ENCODE measurements around the gene DCAF7. TPM values are rescaled to one million over a fixed set of nuclear protein-coding genes. Genes with fewer than 3 reads are reported as not detected.
A peak's percentile ranks its signal among the peaks of the same experiment; 100 is the strongest.

The DCAF7 gene
- total RNA-seq, 6 experiments from 2014 or later, result 14.9 to 31.0 (median 26.7) TPM

DNA sequence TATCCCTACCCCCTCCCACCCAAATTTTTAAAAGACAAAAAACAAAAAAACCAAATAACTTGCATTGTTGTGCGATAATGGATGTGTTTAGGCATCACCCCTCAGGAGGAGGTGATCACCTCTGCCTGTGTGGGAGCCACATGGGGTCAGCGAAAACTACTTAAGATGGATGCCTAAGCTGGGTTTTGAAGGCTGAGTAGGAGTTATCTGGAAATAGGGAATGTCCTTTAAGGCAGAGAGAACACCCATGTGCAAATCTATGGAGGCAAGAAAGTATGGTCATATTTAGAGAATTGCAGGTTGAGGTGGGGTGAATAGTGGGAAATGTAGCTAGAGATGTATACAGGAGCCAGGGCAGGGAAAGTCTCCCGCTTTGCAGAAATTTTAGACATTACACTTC is 44.9 kb downstream of the DCAF7 start:
- TF ChIP-seq CTCF (IDR thresholded peaks at IDR 0.05) (no peak), POLR2A (IDR thresholded peaks at IDR 0.05) (no peak)
- Histone ChIP-seq H3K27me3 (no peaks in the 10 kb centered on the region), H3K4me1 (peaks cover 0 to 4% (median 1%) of the 10 kb centered on the region in 4 donors), H3K36me3 (peaks cover 0 to 23% (median 6%) of the 10 kb centered on the region in 4 donors), H3K9me3 (no peaks in the 10 kb centered on the region), H3K27ac (no peak overlapping the region), H3K4me3 (no peak overlapping the region)
- intact Hi-C loops (cut with DNase I), result no loop called here
- 91% methylated on average over 3 of the region's 3 CpGs for WGBS (ENCODE audit: insufficient coverage, low coverage, low lambda C conversion rate, missing lambda C conversion rate)
- ATAC-seq (no peak), DNase-seq (no peak)

DNA sequence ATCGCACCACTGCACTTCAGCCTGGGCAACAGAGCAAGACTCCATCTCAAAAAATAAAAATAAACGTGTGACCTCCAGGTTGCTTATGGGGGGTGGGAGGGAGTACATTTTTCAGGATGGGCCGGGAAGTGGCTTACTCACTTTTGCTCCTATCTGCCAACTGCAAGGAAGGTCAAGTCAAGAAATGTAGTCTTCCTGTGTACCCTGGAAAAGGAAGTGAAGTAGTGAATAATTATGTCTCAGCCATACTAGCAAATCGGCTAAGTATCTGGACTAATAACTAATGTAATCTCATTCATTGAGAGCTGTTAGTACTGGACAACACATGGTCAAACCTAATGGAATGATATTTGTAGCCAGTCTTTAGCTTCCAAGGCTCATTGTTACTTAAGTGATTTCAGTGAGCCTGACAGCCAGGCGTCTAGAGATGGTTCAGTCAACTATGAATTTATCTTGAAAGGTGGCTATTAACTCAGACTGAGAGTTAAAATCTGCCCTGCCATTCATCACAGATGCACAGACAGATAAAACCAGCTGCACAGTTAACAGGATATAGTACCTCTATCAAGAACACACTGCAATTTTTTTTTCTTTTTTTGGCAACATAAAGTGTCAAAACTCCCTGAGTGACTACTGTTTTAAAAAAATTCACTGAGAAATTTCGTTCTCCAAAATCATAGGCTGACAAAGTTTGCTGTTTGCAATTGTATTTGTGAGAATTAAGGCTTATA is 46.7 kb downstream of the DCAF7 start:
- H3K36me3 ChIP-seq, result peaks cover 0 to 6% (median 0%) of the 10 kb centered on the region in 4 donors
- DNase-seq, result no peak
- 63% methylated on average over 6 of the region's 6 CpGs for WGBS (ENCODE audit: insufficient coverage, low coverage, low lambda C conversion rate, missing lambda C conversion rate)
- intact Hi-C loops (cut with DNase I), result no loop called here
- no peak for ATAC-seq
- no peak overlapping the region for H3K27ac ChIP-seq
- no peak overlapping the region for H3K4me3 ChIP-seq
- H3K4me1 ChIP-seq, result peaks cover 0 to 8% (median 3%) of the 10 kb centered on the region in 4 donors
- H3K27me3 ChIP-seq, result no peaks in the 10 kb centered on the region
- TF ChIP-seq POLR2A (IDR thresholded peaks at IDR 0.05) (no peak), CTCF (IDR thresholded peaks at IDR 0.05) (no peak)
- no peaks in the 10 kb centered on the region for H3K9me3 ChIP-seq

GRCh38 chr17:63598281-63598680 is 48.0 kb downstream of the DCAF7 start:
- H3K27ac ChIP-seq, result no peak overlapping the region
- H3K9me3 ChIP-seq, result no peaks in the 10 kb centered on the region
- H3K4me1 ChIP-seq, result peaks cover 0 to 14% (median 3%) of the 10 kb centered on the region in 4 donors
- DNase-seq (no peak), ATAC-seq (no peak)
- peaks cover 0 to 5% (median 0%) of the 10 kb centered on the region in 4 donors for H3K36me3 ChIP-seq
- 80% methylated on average over 2 of the region's 2 CpGs for WGBS (ENCODE audit: insufficient coverage, low coverage, low lambda C conversion rate, missing lambda C conversion rate)
- H3K4me3 ChIP-seq, result no peak overlapping the region
- H3K27me3 ChIP-seq, result no peaks in the 10 kb centered on the region
- TF ChIP-seq CTCF (IDR thresholded peaks at IDR 0.05) (no peak), POLR2A (IDR thresholded peaks at IDR 0.05) (no peak)
- intact Hi-C loops (cut with DNase I), result no loop called here

DNA sequence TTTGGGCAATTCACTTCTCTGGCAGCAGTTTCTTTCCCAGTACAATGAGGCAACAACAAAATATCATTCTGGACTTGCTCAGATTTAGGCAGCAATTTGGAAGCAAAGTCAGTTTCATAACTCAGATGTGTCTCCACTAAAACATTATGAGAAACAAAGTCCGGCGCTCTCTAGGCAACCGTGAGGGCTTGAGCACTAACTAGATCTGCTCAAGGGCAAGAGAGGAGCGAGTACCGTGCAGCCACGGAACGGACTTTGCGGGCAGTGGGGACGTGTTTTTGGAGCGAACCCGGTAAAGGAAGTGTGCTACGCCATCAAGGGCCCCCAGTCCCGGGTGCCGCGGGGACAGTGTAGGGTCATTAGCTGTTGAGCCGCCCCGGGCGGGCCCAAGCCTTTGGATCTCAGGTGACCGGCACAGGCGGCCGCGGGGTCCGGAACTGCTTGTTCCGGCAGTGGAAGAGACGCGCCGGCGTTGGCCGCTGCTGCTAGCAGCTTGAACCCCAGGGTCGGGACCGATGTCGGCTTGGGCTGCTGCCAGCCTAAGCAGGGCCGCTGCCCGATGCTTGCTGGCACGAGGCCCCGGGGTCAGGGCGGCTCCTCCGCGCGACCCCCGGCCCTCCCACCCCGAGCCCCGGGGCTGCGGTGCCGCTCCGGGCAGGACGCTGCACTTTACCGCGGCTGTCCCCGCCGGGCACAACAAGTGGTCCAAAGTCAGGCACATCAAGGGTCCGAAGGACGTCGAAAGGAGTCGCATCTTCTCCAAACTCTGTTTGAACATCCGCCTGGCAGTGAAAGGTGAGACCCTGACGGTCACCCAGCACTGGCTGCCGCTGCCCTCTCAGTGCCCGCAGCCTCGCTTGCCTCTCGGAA is 50.5 kb downstream of the DCAF7 start, which contains the start of gene TACO1:
Gene TACO1 (plus strand): TSS at position 327 of the 870 bp plus-strand sequence. CDS start 189 bp downstream, at position 516.
- TF ChIP-seq POLR2A (IDR thresholded peaks at IDR 0.05), result peak; percentile 60
- TF ChIP-seq CTCF (IDR thresholded peaks at IDR 0.05), result no peak
- WGBS (ENCODE audit: insufficient coverage, low coverage, low lambda C conversion rate, missing lambda C conversion rate), result 0% methylated on average over 18 of the region's 61 CpGs
- peaks cover 0 to 14% (median 12%) of the 10 kb centered on the region in 4 donors for H3K36me3 ChIP-seq
- no peaks in the 10 kb centered on the region for H3K9me3 ChIP-seq
- peak within 1 kb of the TSS; percentile 84 to 97 (median 97) for H3K4me3 ChIP-seq
- peaks cover 0 to 14% (median 3%) of the 10 kb centered on the region in 4 donors for H3K4me1 ChIP-seq
- peak; percentile 92 to 96 (median 94) for ATAC-seq
- peak within 1 kb of the TSS; percentile 86 to 93 (median 89) for H3K27ac ChIP-seq
- intact Hi-C loops (cut with DNase I), result no loop called here
- no peaks in the 10 kb centered on the region for H3K27me3 ChIP-seq
- peak; percentile 81 to 87 (median 87) for DNase-seq
